ENCODE measurements around the gene COL24A1. TPM values are rescaled to one million over a fixed set of nuclear protein-coding genes. Genes with fewer than 3 reads are reported as not detected.
"Not testable (repeated sequence)": the region's sequence is repeated elsewhere in the genome, so short reads cannot be mapped to it uniquely, and the experiment has no call there.

Gene COL24A1
- total RNA-seq, 1 experiment from 2014 or later = not detected

GRCh38 chr1:85836736-85837135 lies 319.8 kb downstream of the COL24A1 start:
- Histone ChIP-seq H2AFZ (ENCODE audit: low read depth, low read length, poor library complexity, severe bottlenecking) (no peak overlapping the region), H4K20me1 (ENCODE audit: insufficient read depth) (no peaks in the 10 kb centered on the region), H3K9me2 (ENCODE audit: insufficient read depth) (no peaks in the 10 kb centered on the region), H3K27me3 (ENCODE audit: insufficient read depth, low read length) (no peaks in the 10 kb centered on the region), H3K4me1 (ENCODE audit: control insufficient read depth in 1 of 2, insufficient read depth in 2 of 2, low read length in 2 of 2) (no peaks in the 10 kb centered on the region), H3K9ac (ENCODE audit: low read length) (no peak overlapping the region), H3K4me2 (ENCODE audit: low read length) (no peak overlapping the region), H3K9me3 (ENCODE audit: control insufficient read depth in 1 of 2, insufficient read depth in 1 of 2, low read depth in 1 of 2, low read length in 2 of 2) (no peaks in the 10 kb centered on the region), H3K4me3 (replicated peaks in 1 of 2; ENCODE audit: low read depth in 1 of 2, low read length in 2 of 2) (no peak overlapping the region), H3K36me3 (ENCODE audit: control insufficient read depth in 1 of 2, insufficient read depth in 2 of 2, low read length in 2 of 2) (no peaks in the 10 kb centered on the region), H3K79me2 (ENCODE audit: insufficient read depth, low read length) (no peaks in the 10 kb centered on the region), H3K27ac (ENCODE audit: low read depth, low read length) (no peak overlapping the region)
- ChIA-PET POLR2A (no interaction called here), CTCF (no interaction called here), RAD21 (ENCODE audit: low non-redundant PET in 1 of 2, low total read pairs in 2 of 2, uncharacterized antibody in 2 of 2, unreplicated experiment in 2 of 2) (no interaction called here)
- BruUV-seq (replicated peaks) = no TSS peak
- intact Hi-C loops (cut with micrococcal nuclease) = no loop called here
- no peak for DNase-seq (ENCODE audit: low read depth, low spot score)
- no peak for ATAC-seq
- TF ChIP-seq FOSL1 (IDR thresholded peaks at IDR 0.05; ENCODE audit: low read depth) (no peak), ATF3 (IDR thresholded peaks at IDR 0.05) (no peak), CTCF (IDR thresholded peaks at IDR 0.05 in 2 of 3, conservative IDR thresholded peaks at IDR 0.05 in 1 of 3; ENCODE audit: borderline replicate concordance in 1 of 3, insufficient read depth in 1 of 3, low read depth in 2 of 3, low read length in 2 of 3) (no peak), YY1 (IDR thresholded peaks at IDR 0.05; ENCODE audit: extremely low read depth, insufficient replicate concordance, low read depth, low read length) (no peak), ZBTB33 (IDR thresholded peaks at IDR 0.05; ENCODE audit: extremely low read depth, insufficient replicate concordance, low read length) (no peak), RAD21 (IDR thresholded peaks at IDR 0.05; ENCODE audit: low read depth) (no peak), EZH2 (IDR thresholded peaks at IDR 0.05) (no peak), ELF1 (IDR thresholded peaks at IDR 0.05; ENCODE audit: borderline replicate concordance, low read depth) (no peak), SP1 (IDR thresholded peaks at IDR 0.05; ENCODE audit: low read depth) (no peak), CBX3 (IDR thresholded peaks at IDR 0.05; ENCODE audit: low read depth) (no peak), ZFX (IDR thresholded peaks at IDR 0.05) (no peak), EGR1 (IDR thresholded peaks at IDR 0.05; ENCODE audit: low read depth) (no peak), MAX (IDR thresholded peaks at IDR 0.05) (no peak), EZH2phosphoT487 (IDR thresholded peaks at IDR 0.05; ENCODE audit: borderline replicate concordance) (no peak), POLR2AphosphoS5 (IDR thresholded peaks at IDR 0.05; ENCODE audit: low read depth, low read length) (no peak)

GRCh38 chr1:85833165-85833564 lies 323.4 kb downstream of the COL24A1 start:
- POLR2A ChIA-PET; intact Hi-C loops (cut with micrococcal nuclease); DNase-seq (ENCODE audit: low read depth, low spot score); H3K9ac ChIP-seq (ENCODE audit: low read length); H3K27ac ChIP-seq (ENCODE audit: low read depth, low read length); RAD21 ChIA-PET (ENCODE audit: low non-redundant PET in 1 of 2, low total read pairs in 2 of 2, uncharacterized antibody in 2 of 2, unreplicated experiment in 2 of 2); CTCF ChIA-PET; H3K4me1 ChIP-seq (ENCODE audit: control insufficient read depth in 1 of 2, insufficient read depth in 2 of 2, low read length in 2 of 2); H3K36me3 ChIP-seq (ENCODE audit: control insufficient read depth in 1 of 2, insufficient read depth in 2 of 2, low read length in 2 of 2); H2AFZ ChIP-seq (ENCODE audit: low read depth, low read length, poor library complexity, severe bottlenecking); H3K27me3 ChIP-seq (ENCODE audit: insufficient read depth, low read length); ATAC-seq; H3K9me2 ChIP-seq (ENCODE audit: insufficient read depth); BruUV-seq (replicated peaks); H3K9me3 ChIP-seq (ENCODE audit: control insufficient read depth in 1 of 2, insufficient read depth in 1 of 2, low read depth in 1 of 2, low read length in 2 of 2); H3K79me2 ChIP-seq (ENCODE audit: insufficient read depth, low read length); H3K4me3 ChIP-seq (replicated peaks in 1 of 2; ENCODE audit: low read depth in 1 of 2, low read length in 2 of 2); H4K20me1 ChIP-seq (ENCODE audit: insufficient read depth); H3K4me2 ChIP-seq (ENCODE audit: low read length): not testable (repeated sequence)

Measured in HCT116 (cell line).